AG10803 (cell line): ENCODE data around the gene EIF2B2.

Source experiments
- DNase-seq: peaks from one replicate; pipeline ENCODE4 v3.0.0; 2010; ENCODE audit warnings: low read depth
- H3K4me3 ChIP-seq: 2 replicates; pipeline ENCODE4 v1.5.1; 2011; ENCODE audit warnings: mild to moderate bottlenecking, low read length, control low read depth
- CTCF ChIP-seq: conservative IDR thresholded peaks from 2 replicates; pipeline ENCODE4 v1.5.1; 2011; ENCODE audit warnings: mild to moderate bottlenecking, low read length, control low read depth, inconsistent platforms

EIF2B2 gene

GRCh38 chr14:75048101-75048500 is 45.4 kb downstream of the EIF2B2 start:
- TF ChIP-seq CTCF, result no peak
- no peak overlapping the region for H3K4me3 ChIP-seq
- DNase-seq, result no peak

- TF ChIP-seq CTCF, result no peak
- DNase-seq, result no peak
- H3K4me3 ChIP-seq, result no peak overlapping the region
Measured at GRCh38 chr14:75049136-75049535, 46.4 kb downstream of the EIF2B2 start.

GRCh38 chr14:75049731-75050201 is 47.0 kb downstream of the EIF2B2 start:
- DNase-seq, result peak; percentile 95
- no peak overlapping the region for H3K4me3 ChIP-seq
- no peak for TF ChIP-seq CTCF

GRCh38 chr14:75050852-75051555 is 48.3 kb downstream of the EIF2B2 start, which contains the start of gene MLH3:
MLH3 (minus strand) TSS chr14:75051467; CDS start chr14:75049655, 1,812 bp downstream.
- peak within 1 kb of the TSS; percentile 57 for H3K4me3 ChIP-seq
- TF ChIP-seq CTCF, result no peak
- peak; percentile 67 for DNase-seq

- TF ChIP-seq CTCF, result no peak
- peak overlapping the region; percentile 57 for H3K4me3 ChIP-seq
- DNase-seq, result no peak
Measured at GRCh38 chr14:75051556-75051899, 48.8 kb downstream of the EIF2B2 start.

GRCh38 chr14:75053396-75054291 is 50.9 kb downstream of the EIF2B2 start:
- H3K4me3 ChIP-seq, result no peak overlapping the region
- DNase-seq, result peak; percentile 75
- no peak for TF ChIP-seq CTCF
